ENCODE data around the gene EXOC3.

DNA sequence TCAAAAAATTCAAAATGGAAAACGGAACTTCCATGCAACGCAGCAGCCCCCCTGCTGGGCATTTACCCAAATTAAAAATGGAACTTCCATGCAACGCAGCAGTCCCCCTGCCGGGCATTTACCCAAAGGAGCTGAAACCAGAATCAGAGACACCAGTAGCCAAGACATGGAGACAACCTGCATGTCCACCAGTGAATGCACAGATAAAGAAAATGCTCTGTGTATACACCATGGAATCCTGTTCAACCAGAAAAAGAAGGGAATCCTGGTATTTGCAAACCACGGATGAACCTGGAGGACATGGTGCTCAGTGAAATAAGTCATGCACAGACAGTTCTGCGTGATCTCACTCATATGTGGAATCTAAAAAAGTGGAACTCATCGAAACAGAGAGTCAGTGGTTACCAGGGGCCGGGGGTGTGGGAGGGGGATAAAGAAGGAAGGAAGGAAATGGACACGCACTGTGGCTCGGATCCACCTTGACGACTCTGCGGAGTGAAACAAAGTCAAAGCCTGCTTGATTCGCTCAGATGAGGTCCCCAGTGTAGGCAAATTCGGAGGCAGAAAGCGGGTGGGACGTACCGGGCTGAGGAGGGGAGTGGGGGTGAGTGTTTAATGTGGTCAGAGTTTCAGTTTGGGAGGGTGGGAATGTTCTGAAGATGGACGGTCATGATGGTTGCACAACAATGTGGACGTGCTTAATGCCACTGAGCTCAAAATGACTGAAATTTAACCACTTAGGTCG lies 40.2 kb upstream of the EXOC3 start:
- TF ChIP-seq, protein P1, sequence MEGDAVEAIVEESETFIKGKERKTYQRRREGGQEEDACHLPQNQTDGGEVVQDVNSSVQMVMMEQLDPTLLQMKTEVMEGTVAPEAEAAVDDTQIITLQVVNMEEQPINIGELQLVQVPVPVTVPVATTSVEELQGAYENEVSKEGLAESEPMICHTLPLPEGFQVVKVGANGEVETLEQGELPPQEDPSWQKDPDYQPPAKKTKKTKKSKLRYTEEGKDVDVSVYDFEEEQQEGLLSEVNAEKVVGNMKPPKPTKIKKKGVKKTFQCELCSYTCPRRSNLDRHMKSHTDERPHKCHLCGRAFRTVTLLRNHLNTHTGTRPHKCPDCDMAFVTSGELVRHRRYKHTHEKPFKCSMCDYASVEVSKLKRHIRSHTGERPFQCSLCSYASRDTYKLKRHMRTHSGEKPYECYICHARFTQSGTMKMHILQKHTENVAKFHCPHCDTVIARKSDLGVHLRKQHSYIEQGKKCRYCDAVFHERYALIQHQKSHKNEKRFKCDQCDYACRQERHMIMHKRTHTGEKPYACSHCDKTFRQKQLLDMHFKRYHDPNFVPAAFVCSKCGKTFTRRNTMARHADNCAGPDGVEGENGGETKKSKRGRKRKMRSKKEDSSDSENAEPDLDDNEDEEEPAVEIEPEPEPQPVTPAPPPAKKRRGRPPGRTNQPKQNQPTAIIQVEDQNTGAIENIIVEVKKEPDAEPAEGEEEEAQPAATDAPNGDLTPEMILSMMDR (IDR thresholded peaks at IDR 0.05; ENCODE audit: insufficient read depth, low read length): no peak
- no peak for TF ChIP-seq REST (IDR thresholded peaks at IDR 0.05; ENCODE audit: insufficient replicate concordance, low read depth)
- no peak for TF ChIP-seq POLR2AphosphoS5 (IDR thresholded peaks at IDR 0.05; ENCODE audit: low read depth)

Measured in HL-60 (cell line).